Hematopoietic multipotent progenitor cell treated with erythropoietin and hydrocortisone succinate and interleukin-3 and kit ligand, for 15 days (in vitro differentiated cells): ENCODE measurements around the gene SLX4IP.
"Not testable (repeated sequence)": the region's sequence is repeated elsewhere in the genome, so short reads cannot be mapped to it uniquely, and the experiment has no call there.

ENCODE experiments used
- DNase-seq: peaks from one replicate; pipeline ENCODE4 v3.0.0-alpha.2; 2015; ENCODE audit warnings: low spot score

The SLX4IP gene

GRCh38 chr20:10605547-10606195 lies 170.6 kb downstream of the SLX4IP start:
- no peak for DNase-seq

DNA sequence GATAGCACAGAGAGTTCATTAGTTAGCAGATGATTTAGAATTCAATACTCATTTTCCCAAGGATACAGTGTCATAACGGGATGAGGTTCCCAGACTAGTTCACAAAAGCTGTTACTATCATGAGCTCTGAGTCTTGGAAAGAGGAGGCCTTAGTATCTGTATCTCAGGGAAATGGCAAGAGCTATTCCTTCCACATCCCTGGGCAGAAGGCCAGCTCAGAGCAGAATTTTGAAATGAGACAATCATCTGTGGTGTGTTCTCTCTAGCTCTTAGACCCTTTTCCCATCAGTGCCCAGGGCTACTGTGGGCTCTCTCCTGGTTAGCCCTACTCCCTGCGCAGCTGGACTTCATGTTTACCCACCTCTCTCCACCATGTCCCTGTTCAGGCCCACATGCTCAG lies 174.2 kb downstream of the SLX4IP start:
- DNase-seq = no peak

GRCh38 chr20:10609770-10610169 lies 174.7 kb downstream of the SLX4IP start:
- DNase-seq = no peak

DNA sequence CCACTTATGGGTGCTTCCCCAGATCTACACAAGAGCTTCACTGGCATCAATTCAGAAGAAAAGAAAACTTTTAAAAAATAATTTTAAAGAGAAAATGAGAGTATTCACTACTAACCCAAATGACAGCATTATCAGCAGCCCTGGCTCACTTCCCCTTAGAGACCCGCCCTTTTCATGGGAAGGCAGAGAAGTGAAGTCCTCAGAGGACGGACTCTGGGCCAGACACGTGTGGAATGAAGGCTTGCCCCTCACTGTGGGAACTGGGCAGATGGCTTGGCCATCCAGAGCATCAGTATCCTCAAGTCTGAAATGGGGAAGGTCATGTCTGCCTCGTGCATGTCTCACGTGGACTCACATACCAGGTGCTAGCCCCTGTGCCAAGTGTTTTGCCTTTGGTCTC lies 175.1 kb downstream of the SLX4IP start:
- no peak for DNase-seq

DNA sequence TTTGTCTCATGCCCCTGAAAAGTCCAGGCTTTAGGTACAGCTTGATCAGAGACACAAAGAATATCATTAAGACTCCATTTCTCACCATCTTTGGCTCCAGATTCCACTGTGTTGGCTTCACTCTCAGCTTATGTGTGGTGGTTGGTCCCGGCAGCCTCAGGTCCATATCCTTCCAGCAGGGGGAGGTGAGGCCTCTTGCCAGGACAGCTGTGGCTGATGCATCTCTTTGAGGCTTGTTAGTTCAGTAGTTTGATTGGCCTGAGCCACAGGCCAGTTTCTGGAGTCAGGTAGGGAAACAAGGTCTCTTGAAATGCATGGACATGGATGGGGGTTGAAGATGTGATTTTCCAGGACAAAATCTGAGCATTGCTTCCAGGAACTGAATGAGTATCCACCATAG lies 176.3 kb downstream of the SLX4IP start:
- no peak for DNase-seq

GRCh38 chr20:10613426-10613825 lies 178.3 kb downstream of the SLX4IP start:
- DNase-seq = not testable (repeated sequence)

DNA sequence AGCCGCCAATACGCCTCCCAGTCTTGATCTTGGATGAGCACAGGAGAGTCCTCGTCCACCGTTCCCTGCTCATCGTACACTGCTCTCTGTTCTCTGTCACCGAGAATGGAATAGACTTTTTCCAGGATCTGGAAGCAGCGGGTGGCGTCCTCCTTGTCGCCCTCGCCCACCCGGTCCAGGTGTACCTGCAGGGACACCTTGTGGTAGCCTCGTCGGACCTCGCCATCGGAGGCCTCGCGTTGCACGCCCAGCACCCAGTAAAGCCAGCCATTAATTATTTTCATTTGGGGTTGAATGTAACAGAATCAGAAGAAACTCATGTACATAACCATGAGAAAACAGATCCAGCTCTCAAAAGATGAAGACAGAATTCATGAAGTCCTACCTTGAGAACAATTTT lies 178.8 kb downstream of the SLX4IP start:
- no peak for DNase-seq

DNA sequence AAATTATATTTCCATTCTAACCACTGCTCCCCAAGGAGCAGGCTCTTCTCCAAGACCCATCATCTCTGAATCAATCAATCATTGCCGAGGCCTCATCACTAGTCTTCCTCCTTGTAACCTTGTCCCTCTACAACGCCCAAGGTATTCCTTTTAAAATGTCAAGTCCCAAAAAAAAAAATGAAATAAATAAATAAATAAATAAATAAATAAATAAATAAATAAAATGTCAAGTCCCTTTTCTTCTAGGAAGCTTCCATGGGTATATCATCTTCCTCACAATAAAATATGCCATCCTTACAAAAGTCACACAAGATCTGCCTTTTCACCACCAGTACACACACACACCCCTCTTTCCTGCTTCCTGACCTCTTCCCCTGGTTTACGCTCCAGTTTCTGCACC lies 181.1 kb downstream of the SLX4IP start:
- DNase-seq = no peak

GRCh38 chr20:10617549-10618133 lies 182.5 kb downstream of the SLX4IP start:
- not testable (repeated sequence) for DNase-seq

DNA sequence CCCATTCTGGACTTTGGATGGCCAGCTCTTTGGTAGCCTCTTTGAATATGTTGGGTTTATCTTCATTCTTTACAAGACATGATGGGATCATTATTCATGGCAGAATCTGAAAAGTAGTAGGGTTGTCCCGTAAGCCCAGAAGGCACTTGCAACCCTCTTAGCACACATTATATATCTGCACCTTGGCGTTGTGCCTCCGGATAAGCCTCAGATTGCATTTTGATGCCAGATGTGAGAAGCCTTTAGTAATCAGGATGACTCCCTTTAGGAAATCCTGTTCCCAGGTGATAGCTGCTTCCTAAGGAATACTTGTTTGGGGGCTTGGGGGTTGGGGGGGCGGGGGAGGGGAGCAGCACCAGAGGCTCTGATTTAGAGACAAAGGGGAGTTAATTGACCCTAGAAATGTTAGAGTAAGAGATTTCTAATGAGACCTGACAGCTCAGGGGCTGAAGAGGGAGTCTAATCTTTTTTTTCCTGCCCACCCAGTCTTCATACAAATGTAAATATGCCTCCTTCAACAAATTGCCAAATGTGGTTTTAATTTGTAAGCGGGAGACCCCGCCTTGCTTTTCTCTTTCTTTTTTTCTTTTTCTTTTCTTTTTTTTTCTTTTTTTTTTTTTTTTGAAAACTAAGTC lies 183.6 kb downstream of the SLX4IP start:
- DNase-seq = no peak

DNA sequence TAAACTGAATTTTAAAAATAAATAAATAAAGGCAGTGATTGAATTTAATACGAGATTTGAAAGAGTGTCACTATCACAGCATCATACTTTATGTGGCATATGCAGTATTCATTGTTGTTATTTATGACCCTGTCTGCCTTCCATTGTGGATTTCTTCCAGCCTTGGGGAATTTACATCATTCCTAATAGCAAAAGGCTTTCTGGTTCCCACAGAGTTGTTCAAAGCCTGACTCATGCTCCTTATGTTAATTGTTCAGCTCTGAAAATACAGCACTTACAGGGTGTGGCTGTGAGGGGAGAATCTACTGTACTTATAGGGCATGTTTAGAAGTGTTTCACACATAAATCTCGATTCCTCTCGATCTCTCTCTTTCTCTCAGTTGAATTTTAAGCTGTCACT lies 184.3 kb downstream of the SLX4IP start:
- no peak for DNase-seq

DNA sequence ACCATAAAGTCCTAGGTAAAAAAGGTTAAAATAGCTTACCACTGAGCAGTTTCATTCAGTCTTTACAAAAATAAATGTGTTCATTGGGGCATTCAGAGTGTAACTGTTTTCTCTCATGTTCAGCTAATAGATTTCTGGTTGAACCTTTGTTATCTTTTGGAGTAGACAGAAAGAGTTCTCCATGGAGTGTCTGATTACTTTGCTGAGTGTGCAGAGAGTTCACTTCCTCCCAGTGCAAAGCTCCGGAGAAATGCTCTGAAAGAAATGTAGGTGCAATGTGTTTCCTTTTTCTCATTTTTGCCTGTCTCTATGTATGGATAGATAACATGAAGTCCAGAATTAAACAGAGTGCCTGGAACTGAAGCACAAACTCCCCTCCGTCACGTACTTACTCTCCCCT lies 186.0 kb downstream of the SLX4IP start:
- no peak for DNase-seq

GRCh38 chr20:10622657-10623418 lies 187.7 kb downstream of the SLX4IP start:
- DNase-seq = no peak

GRCh38 chr20:10625641-10626040 lies 190.5 kb downstream of the SLX4IP start:
- no peak for DNase-seq

- DNase-seq = no peak
These were observed 191.8 kb downstream of the SLX4IP start for GRCh38 chr20:10626896-10627295.

DNA sequence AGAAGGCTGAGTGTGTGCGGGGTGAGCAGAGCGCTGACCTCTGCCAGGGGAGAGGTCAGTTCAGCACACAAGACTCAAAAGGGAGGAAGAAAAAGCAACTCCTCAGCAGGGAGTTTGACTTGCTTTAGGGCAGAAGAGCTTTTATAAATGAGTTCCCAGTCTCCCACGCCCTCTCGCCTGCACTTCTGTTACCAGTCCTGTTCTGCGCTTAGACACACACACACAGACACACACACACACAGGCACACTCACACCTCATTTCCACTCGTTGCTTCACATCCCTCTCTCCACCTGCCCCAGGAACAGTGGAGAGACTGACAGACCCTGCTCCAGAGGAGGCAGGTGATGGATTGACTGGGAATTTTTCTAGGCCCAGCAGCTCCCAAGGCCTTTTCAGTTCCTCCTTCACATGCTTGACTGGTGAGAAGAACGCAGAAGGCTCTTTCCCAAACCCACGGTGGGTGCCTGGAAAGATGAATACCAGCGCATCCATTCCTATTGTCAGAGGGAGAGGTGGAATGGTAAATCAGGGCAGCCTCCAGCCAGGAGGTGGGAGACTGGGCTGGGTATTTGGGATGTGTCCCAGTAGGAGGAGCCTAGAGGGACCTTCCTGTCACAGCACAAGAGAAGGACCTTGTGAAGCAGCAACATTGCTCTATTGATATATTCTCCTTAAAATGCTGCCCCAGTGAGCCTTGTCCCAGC lies 195.0 kb downstream of the SLX4IP start:
- no peak for DNase-seq

DNA sequence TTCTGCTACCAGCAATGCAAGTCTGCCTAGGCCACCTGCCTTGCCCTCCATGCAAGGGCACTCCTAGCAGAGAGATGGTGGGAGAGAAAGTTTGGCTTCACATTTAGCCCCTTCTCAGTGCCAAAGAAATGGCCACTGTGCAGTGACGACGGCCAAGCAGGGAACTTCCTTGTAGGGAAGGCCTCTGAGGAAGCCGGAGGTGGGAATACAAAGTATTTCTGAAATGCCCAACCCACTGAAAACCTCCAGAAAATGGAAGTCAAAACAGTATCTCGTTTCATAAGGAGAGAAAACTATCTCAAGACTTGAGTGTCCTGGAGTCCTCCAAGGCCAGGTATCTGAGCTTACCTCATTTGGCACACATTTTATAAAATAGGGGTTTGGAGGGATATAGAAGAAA lies 196.0 kb downstream of the SLX4IP start:
- no peak for DNase-seq

DNA sequence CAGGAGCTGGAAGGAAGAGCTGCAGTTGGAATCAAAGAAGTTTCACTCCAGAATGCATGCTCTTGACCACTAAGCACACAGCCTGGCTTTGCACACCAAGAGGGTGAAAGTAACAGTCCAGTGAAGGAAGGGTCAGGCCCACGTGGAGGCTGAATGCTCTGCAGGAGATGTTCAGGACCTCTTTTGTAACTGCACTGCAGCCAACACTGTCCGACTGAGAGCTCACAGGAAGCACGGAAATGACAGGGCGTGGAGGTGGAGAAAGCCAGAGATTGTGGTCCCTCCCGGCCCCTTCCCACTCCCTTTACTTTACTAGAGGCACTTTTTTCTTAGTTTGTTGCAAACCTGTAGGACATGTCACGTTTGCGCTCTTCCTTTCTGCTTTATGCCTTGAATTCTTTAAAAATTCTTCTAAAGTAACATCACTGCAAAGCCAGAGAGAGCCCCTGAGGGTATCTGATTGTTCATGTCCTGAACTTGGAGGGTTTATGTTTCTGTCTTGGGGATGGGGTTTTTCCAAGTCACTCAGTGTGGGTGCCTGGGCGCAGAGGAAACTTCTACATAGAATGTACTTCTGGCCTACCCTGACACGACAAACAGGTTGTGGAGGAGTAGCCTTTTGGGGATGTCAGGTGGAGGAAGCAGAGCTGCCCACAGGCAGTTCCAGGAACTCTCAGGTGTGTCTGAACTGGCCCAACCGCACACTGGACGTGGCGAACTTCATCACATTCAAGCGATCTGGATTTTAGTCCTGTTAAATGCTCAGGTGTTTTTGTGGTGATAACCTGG lies 197.8 kb downstream of the SLX4IP start:
- no peak for DNase-seq

DNA sequence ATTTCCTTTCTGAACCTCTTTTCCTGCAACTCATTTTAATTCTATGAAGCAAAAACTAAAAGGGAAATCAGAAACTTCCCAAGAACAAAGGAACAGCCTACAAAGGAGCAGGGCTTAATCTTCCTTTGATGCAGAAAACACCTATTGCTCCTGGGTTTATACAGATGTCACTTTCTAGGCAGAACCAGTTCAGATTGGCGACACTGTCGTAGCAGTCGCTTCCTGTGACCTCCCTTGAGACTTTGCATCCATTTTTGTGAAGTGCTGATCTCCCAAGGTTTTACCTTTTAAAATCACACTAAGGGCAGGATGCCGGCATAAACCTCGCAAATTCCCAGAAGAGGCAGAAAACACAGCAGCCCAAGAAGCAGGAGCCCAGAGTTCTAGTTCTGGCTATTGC lies 198.6 kb downstream of the SLX4IP start:
- DNase-seq = no peak

- no peak for DNase-seq
These were observed 199.1 kb downstream of the SLX4IP start for GRCh38 chr20:10634211-10634610.

DNA sequence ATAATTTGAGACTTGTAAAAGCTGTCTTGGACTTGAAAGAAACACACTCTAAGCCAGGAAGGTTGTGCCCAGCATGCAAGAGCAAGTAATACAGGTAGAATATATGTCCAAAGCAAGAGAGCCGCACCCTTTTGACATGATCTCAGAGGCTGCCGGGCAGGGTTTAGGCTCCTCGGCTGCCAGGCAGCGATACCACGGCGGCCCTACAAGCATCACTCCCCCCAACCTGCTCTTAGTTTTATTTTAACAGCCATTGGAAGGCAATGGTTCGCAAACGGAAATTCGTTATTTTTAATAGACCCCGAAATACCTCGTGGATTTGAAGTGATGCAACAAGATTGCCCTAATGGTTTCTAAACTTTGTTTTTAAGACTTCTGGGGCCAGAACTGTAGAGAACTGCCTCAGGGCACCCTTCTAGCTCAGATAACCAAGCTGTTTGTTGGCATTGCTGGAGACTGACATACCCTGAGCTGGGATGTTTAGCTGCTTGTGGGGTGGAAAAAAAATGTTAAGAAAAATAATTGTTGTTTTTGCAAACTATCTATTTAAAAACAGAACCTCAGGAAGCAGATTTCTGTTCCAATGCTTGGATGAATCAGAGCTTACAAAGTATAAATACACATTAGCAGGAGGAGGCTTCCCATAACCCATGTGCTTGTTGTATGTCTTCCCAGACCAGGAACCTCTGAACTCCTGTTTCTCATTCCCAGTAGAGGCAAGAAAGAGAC lies 199.7 kb downstream of the SLX4IP start:
- DNase-seq = no peak
